CD4-positive, alpha-beta T cell treated with Interleukin-4 for 1 hour (primary cell): ENCODE measurements around the gene INTS3.
"Not testable (repeated sequence)": the region's sequence is repeated elsewhere in the genome, so short reads cannot be mapped to it uniquely, and the experiment has no call there.

Source experiments
- DNase-seq, 2 donors: peaks; one replicate each; pipeline ENCODE4 v3.0.0-alpha.2; 2020 to 2022

The INTS3 gene

GRCh38 chr1:153699768-153700167 is 28.1 kb upstream of the INTS3 start:
- no peak for DNase-seq

- DNase-seq = no peak
These were observed 22.4 kb upstream of the INTS3 start for GRCh38 chr1:153705484-153705883.

- no peak for DNase-seq
These were observed 16.8 kb upstream of the INTS3 start for GRCh38 chr1:153711026-153711425.

- not testable (repeated sequence) for DNase-seq
These were observed 11.6 kb upstream of the INTS3 start for GRCh38 chr1:153716211-153716610.

GRCh38 chr1:153717330-153717729 is 10.5 kb upstream of the INTS3 start:
- DNase-seq = no peak

GRCh38 chr1:153723687-153724086 is 4.2 kb upstream of the INTS3 start:
- DNase-seq = no peak

GRCh38 chr1:153724634-153725033 is 3.2 kb upstream of the INTS3 start:
- DNase-seq = not testable (repeated sequence)

GRCh38 chr1:153728305-153729066 is 636 bp downstream of the INTS3 start:
- peak; percentile 14 to 27 for DNase-seq

GRCh38 chr1:153730468-153730988 is 2.7 kb downstream of the INTS3 start:
- DNase-seq = no peak

- no peak for DNase-seq
These were observed 6.1 kb downstream of the INTS3 start for GRCh38 chr1:153733970-153734369.

GRCh38 chr1:153734396-153735089 is 6.7 kb downstream of the INTS3 start:
- peak in 1 of 2 donors; percentile 48 for DNase-seq

- no peak for DNase-seq
These were observed 7.2 kb downstream of the INTS3 start for GRCh38 chr1:153735090-153735420.

- DNase-seq = no peak
These were observed 14.1 kb downstream of the INTS3 start for GRCh38 chr1:153741986-153742385.

- peak in 1 of 2 donors; percentile 14 for DNase-seq
These were observed 14.7 kb downstream of the INTS3 start for GRCh38 chr1:153742411-153743142.

- DNase-seq = no peak
These were observed 17.6 kb downstream of the INTS3 start for GRCh38 chr1:153745417-153745816.

- DNase-seq = no peak
These were observed 18.3 kb downstream of the INTS3 start for GRCh38 chr1:153746174-153746573.

- no peak for DNase-seq
These were observed 21.1 kb downstream of the INTS3 start for GRCh38 chr1:153748903-153749302.

- peak; percentile 84 to 85 for DNase-seq
These were observed 21.7 kb downstream of the INTS3 start for GRCh38 chr1:153749408-153750005.

- no peak for DNase-seq
These were observed 22.5 kb downstream of the INTS3 start for GRCh38 chr1:153750026-153750995.

GRCh38 chr1:153752072-153752471 is 24.2 kb downstream of the INTS3 start:
- DNase-seq = no peak

- no peak for DNase-seq
These were observed 24.8 kb downstream of the INTS3 start for GRCh38 chr1:153752571-153753195.
